ENCODE results near the gene PPP1R9A.

The PPP1R9A gene

DNA sequence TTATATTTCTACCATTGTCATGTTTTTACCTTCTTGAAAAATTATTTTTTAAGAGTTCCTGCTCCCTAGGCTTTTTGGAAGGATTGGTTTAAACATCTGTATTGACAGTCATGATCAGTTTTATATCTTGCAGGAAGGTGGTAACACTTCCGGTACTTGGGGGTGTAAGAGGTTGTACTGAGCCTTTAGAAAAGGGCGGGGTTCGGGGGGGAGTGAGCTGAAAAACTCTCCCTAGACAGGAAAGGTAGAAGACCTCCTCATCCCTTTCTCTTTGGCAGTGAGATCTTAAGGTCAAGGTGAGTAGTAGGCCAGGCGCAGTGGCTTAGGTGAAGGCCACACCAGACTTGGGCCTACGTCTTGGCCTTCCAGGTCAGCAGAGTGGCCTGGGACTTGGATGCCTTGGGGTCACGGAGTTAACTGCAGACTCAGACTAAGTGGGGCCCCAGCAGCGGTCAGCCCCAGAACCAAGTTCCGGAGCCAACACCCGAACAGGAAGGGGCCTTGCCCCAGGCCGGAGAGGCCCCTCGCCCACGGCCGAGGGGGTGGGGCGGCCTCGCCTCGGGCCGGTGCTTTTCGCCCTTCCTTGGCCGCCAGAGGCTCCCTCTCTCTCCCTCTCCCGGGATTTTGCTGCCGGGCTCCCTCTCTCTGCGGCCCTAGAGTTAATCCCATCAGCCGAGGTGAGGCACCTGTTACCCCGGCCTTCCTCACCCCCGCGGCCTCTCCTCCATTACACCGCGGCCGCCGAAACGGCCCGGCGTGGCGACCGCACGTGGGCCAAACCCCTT, at the start of gene PPP1R9A:
PPP1R9A (plus strand) TSS at position 569 of the 785 bp plus-strand sequence. CDS start 2,520 bp downstream, outside the sequence.
- DNase-seq, result peak in 51 of 56 donors; percentile 2 to 70 (median 46)

DNA sequence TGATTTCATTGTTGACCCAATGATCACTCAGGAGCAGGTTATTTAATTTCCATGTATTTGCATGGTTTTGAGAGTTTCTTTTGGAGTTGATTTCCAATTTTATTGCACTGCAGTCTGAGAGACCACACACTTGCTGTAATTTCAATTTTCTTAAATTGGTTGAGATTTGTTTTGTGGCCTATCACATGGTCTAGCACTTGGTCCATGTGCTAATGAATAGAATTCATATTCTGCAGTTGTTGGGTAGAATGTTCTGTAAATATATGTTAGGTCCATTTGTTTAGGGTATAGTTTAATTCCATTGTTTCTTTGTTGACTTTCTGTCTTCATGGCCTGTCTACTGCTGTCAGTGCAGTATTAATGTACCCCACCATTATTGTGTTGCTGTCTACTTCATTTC, 36.3 kb upstream of the PPP1R9A start:
- DNase-seq, result no peak

DNA sequence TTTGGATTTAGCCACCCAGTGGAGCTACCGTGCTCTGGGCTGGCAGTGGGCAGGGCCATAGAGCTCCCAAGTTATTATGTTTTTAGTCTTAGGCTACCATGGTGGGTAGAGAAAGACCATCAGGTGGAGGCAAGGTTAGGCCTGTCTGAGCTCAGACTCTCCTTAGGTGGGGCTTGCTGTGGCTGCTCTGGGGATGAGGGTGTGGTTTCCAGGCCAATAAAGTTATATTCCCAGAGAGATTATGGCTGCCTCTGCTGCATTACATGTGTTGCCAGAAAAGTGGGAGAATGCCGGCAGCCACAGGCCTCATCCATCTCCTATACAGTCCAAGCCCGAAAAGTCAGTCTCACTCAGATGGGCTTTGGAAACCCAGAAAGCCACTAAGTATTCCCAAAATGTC, 34.2 kb upstream of the PPP1R9A start:
- DNase-seq, result no peak

GRCh38 chr7:94874036-94874785, 33.2 kb upstream of the PPP1R9A start:
- no peak for DNase-seq

- no peak for DNase-seq
These were observed 32.2 kb upstream of the PPP1R9A start for GRCh38 chr7:94875201-94875600.

GRCh38 chr7:94877731-94878670, 29.4 kb upstream of the PPP1R9A start:
- DNase-seq, result no peak

GRCh38 chr7:94882891-94883290, 24.5 kb upstream of the PPP1R9A start:
- no peak for DNase-seq

DNA sequence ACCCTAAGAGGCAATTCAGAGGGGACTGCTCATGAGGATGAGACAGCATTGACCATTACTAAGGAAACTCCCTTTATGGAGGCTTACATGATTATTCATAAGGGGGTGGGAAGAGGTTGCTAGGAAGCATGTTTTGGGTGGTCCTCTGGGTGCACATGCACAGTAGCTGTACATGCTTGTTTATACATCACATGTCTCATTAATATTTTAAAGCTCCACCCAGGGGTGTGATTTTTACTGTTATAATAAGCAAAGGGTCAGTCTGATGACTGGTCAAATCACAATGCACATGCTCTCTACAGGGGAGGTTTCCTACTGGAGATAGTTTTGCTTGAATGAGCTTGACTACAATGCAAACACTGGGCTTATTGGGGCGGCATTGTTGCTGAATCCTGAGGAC, 23.8 kb upstream of the PPP1R9A start:
- no peak for DNase-seq

GRCh38 chr7:94888551-94888950, 18.8 kb upstream of the PPP1R9A start:
- no peak for DNase-seq

GRCh38 chr7:94888995-94889523, 18.3 kb upstream of the PPP1R9A start:
- no peak for DNase-seq

DNA sequence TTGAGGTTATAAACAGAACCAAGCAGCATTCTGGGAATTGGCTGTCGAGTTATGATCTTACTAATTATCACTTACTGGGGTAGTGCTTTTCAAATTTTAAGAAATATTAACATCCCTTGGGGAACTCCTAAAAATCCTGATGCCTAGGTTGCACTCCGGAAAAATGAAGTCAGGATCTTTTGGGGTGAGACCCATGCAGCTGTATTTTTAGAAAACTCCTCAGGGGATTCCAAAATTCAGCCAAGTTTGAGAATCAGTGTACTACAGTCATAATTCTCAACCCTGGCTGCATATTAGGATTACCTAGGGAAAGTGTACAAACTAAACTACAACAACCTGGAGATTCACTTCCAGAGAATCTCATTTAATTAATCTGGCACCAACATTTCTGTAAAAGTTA, 17.2 kb upstream of the PPP1R9A start:
- DNase-seq, result no peak

- DNase-seq, result no peak
These were observed 13.7 kb upstream of the PPP1R9A start for GRCh38 chr7:94893661-94894060.

DNA sequence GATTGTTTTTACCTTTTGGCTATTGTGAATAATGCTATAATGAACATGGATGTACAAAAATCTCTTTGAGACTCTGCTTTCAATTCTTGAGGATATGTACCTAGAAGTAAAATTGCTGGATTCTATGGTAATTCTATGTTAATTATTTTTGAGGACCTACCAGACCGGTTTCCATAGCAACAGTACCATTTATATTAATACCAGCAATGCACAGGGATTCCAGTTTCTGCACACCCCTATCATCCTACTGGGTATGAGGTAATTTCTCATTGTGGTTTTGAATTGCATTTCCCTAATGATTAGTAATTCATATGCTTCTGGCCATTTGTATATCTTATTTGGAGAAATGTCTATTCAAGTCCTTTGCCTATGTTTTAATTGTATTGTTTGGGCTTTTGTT, 9.9 kb upstream of the PPP1R9A start:
- DNase-seq, result no peak

- no peak for DNase-seq
These were observed 9.1 kb upstream of the PPP1R9A start for GRCh38 chr7:94898340-94898739.

- DNase-seq, result no peak
These were observed 5.4 kb upstream of the PPP1R9A start for GRCh38 chr7:94901981-94902380.

DNA sequence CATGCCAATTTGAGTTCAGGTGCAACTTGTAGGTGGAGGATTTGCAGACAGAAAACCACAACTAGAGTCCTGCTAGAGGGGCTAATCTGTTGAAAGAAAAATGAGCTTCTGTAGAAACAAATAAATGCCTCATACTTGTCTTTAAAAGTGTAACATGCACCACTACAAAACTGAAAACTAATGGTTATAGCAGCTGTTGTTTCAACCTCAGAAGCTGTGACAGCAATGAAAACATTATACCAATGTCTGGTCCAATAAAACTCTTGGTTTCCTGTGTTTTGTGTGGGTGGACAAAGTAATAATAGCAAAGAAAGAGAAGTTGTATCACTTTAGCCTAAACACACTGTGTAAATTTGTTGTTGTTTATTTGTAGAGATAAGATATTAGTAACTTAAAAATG, 3.4 kb upstream of the PPP1R9A start:
- no peak for DNase-seq

DNA sequence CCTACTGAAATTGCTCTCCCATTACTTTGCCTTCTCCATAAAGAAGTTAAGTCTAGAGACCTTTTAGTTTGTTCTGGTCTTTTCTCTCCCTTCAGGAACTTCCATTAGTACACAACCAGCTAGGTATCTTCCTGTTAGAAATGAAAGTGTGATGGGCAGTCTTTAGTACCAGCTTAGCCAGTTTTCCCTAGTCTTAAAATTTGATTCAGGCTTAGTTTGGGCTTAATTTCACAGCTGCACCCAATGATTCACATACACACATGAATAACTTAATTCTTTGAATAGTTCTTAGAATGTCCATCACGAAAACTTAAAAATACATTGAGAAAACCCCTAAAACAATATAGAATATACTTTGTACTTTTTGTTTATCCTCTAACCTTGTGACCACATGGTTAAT, 2.4 kb upstream of the PPP1R9A start:
- DNase-seq, result no peak

DNA sequence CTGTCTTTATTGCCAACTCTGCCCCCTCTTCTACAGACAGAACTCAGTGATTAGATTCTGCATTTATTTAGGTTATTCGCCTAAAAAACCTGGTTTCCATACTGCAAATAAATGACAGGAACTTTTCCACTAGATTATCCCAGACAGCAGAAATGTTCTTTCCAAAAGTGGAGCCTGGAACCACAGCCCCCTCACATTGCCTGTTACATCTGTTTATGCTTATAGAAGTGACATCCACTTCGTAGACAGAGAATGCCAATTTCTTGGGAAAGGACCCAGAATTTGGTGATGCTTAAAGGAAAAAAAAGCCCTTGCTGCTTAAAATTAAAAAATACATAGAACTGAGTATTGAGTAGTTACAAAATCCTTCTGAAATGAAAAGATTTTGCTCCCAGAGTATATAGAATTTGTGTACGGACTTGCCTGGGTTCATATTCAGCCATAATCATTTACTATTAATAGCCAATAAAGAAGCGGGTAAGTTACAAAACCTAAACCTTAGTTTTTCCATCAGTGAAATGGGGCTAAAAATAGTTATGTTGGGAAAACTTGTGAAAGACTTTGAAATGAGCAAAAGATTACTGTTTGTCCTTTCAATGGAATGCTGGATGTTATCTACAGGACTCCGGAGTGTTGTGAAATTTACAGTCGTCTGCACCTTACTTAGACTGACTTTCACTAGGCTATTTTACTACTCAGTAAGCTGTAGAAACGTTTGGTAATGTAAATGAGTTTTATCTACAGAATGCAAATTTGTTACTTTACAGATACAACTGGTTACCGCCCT, 1.1 kb upstream of the PPP1R9A start:
- no peak for DNase-seq

DNA sequence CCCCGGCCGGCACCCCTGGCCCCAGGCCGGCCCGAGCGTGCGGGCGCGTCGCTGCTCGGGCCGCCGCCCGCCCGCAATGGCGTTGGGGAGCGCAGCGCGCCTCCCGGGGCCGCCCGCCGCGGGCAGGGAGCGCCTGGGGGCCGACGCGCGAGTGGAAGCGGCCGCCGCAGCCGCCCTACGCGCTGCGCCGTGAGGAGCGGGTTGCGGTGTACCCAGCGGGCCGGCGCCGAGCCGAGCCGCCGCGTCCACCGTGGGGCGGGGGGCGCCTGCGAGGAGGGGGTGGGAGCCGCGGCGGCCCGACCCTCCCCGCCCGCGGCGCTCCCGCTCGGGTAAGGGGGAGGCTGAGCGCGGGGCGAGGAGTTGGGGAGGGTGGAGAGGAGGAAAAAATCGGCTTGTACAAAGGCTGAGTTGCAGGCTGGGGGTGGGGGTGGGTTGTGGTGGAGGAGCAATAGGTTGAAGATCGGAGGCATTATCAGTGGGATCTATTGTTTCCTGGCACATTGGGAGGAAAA, 473 bp downstream of the PPP1R9A start:
- DNase-seq, result peak in 41 of 56 donors; percentile 4 to 71 (median 49)
